ENCODE measurements around the gene CCDC71L.

DNA sequence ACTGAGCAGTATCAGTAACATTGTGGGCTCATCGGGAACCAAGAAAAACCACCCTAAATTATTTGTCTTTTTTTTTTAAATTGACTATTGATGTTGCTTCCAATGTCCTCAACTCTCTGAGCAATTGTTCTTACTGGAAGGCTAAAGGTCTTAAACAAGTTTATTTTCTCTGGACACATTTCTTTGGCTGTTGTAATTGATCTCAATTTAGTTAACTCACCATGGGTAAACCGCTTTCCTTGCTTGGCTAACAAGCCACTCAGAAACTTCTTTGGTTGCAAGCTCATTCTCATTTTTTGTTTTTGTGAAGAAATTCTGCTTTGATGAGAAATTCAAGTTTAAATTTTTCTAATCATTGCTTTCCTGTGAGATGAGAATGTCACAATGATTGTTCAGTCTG, 25.5 kb downstream of the CCDC71L start:
- TF ChIP-seq, protein P1, sequence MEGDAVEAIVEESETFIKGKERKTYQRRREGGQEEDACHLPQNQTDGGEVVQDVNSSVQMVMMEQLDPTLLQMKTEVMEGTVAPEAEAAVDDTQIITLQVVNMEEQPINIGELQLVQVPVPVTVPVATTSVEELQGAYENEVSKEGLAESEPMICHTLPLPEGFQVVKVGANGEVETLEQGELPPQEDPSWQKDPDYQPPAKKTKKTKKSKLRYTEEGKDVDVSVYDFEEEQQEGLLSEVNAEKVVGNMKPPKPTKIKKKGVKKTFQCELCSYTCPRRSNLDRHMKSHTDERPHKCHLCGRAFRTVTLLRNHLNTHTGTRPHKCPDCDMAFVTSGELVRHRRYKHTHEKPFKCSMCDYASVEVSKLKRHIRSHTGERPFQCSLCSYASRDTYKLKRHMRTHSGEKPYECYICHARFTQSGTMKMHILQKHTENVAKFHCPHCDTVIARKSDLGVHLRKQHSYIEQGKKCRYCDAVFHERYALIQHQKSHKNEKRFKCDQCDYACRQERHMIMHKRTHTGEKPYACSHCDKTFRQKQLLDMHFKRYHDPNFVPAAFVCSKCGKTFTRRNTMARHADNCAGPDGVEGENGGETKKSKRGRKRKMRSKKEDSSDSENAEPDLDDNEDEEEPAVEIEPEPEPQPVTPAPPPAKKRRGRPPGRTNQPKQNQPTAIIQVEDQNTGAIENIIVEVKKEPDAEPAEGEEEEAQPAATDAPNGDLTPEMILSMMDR (conservative IDR thresholded peaks at IDR 0.05 in 1 of 2, IDR thresholded peaks at IDR 0.05 in 1 of 2; ENCODE audit: extremely low read depth in 1 of 2, insufficient read depth in 1 of 2, low read depth in 1 of 2, low read length in 2 of 2): no peak
- TF ChIP-seq EZH2 (IDR thresholded peaks at IDR 0.05; ENCODE audit: borderline replicate concordance, low read length): no peak

Measured in mammary epithelial cell (primary cell).